Measurements from ENCODE around the gene SCAP. TPM values are rescaled to one million over a fixed set of nuclear protein-coding genes. Genes with fewer than 3 reads are reported as not detected.

Gene SCAP
- total and polyA plus RNA-seq, 2 donors (not counting 1 experiment from before 2014, with no cell fraction given): 55.8 to 113 TPM

GRCh38 chr3:47452453-47453215, 23.1 kb downstream of the SCAP start:
- Histone ChIP-seq H3K36me3 (replicated peaks in 1 of 2; ENCODE audit: control extremely low read depth in 1 of 2, control insufficient read depth in 1 of 2, extremely low read depth in 1 of 2, insufficient read depth in 2 of 2, low read length in 1 of 2) (no peaks in the 10 kb centered on the region), H3K4me1 (ENCODE audit: control insufficient read depth in 2 of 2, insufficient read depth in 2 of 2, low read length in 2 of 2) (no peaks in the 10 kb centered on the region), H2AFZ (ENCODE audit: insufficient read depth, low read depth, low read length, poor library complexity, severe bottlenecking) (no peak overlapping the region), H3K4me3 (ENCODE audit: control extremely low read depth in 1 of 5, extremely low read depth in 1 of 5, insufficient read depth in 1 of 5, low read depth in 2 of 5, low read length in 4 of 5) (no peak overlapping the region), H3K27ac (ENCODE audit: low read length in 2 of 2) (no peak overlapping the region), H3K79me2 (ENCODE audit: control insufficient read depth, insufficient read depth, low read length) (peaks cover 93% of the 10 kb centered on the region), H3K9ac (ENCODE audit: low read length) (no peak overlapping the region), H4K20me1 (ENCODE audit: control insufficient read depth, insufficient read depth, low read length, poor library complexity, severe bottlenecking) (peaks cover 52% of the 10 kb centered on the region), H3K27me3 (replicated peaks in 1 of 4; ENCODE audit: control extremely low read depth in 1 of 4, control insufficient read depth in 3 of 4, insufficient read depth in 4 of 4, low read length in 3 of 4) (no peaks in the 10 kb centered on the region), H3K9me3 (ENCODE audit: control extremely low read depth in 1 of 3, control insufficient read depth in 2 of 3, insufficient read depth in 1 of 3, low read length in 2 of 3) (peaks cover 0 to under 1% (median 0%) of the 10 kb centered on the region in 3 donors), H3K4me2 (replicated peaks; ENCODE audit: low read depth, low read length, poor library complexity, severe bottlenecking) (no peak overlapping the region)
- ATAC-seq (ENCODE audit: low read depth): no peak
- intact Hi-C loops (cut with micrococcal nuclease): no loop called here
- Mint-ChIP-seq H3K9me3 (ENCODE audit: insufficient read depth) (no peaks in the 10 kb centered on the region), H3K27me3 (no peaks in the 10 kb centered on the region), H3K4me1 (peaks cover 19% of the 10 kb centered on the region), H3K4me3 (no peak overlapping the region), H3K27ac (no peak overlapping the region)
- ChIA-PET CTCF (interaction anchor here (0.6 kb wide), 1 partner anchor 309 kb away, joined by 3 read pairs; no protein-coding TSS in a partner anchor), POLR2A (no interaction called here)
- no peak for DNase-seq
- 95% methylated on average over 3 of the region's 4 CpGs for WGBS (ENCODE audit: insufficient coverage)
- TF ChIP-seq CTCF (IDR thresholded peaks at IDR 0.05) (no peak), EZH2 (IDR thresholded peaks at IDR 0.05; ENCODE audit: borderline replicate concordance, insufficient read depth, low read depth, low read length, poor library complexity, severe bottlenecking) (no peak)

- CTCF ChIA-PET: no interaction called here
- peaks cover 47% of the 10 kb centered on the region for H3K79me2 ChIP-seq (ENCODE audit: control insufficient read depth, insufficient read depth, low read length)
- DNase-seq: no peak
Observed at GRCh38 chr3:47444103-47444502, 31.6 kb downstream of the SCAP start.

More at GRCh38 chr3:47444103-47444502, 31.6 kb downstream of the SCAP start:
- POLR2A ChIA-PET: no interaction called here
- no peak overlapping the region for H3K4me3 Mint-ChIP-seq
- intact Hi-C loops (cut with micrococcal nuclease): no loop called here
- peaks cover 24% of the 10 kb centered on the region for H4K20me1 ChIP-seq (ENCODE audit: control insufficient read depth, insufficient read depth, low read length, poor library complexity, severe bottlenecking)
- no peak overlapping the region for H3K27ac ChIP-seq (ENCODE audit: low read length in 2 of 2)
- H3K9ac ChIP-seq (ENCODE audit: low read length): no peak overlapping the region
- no peaks in the 10 kb centered on the region for H3K27me3 Mint-ChIP-seq
- H2AFZ ChIP-seq (ENCODE audit: insufficient read depth, low read depth, low read length, poor library complexity, severe bottlenecking): no peak overlapping the region
- H3K4me2 ChIP-seq (replicated peaks; ENCODE audit: low read depth, low read length, poor library complexity, severe bottlenecking): no peak overlapping the region
- peaks cover 0 to 5% (median 0%) of the 10 kb centered on the region in 3 donors for H3K9me3 ChIP-seq (ENCODE audit: control extremely low read depth in 1 of 3, control insufficient read depth in 2 of 3, insufficient read depth in 1 of 3, low read length in 2 of 3)
- H3K4me3 ChIP-seq (ENCODE audit: control extremely low read depth in 1 of 5, extremely low read depth in 1 of 5, insufficient read depth in 1 of 5, low read depth in 2 of 5, low read length in 4 of 5): no peak overlapping the region
- H3K36me3 ChIP-seq (replicated peaks in 1 of 2; ENCODE audit: control extremely low read depth in 1 of 2, control insufficient read depth in 1 of 2, extremely low read depth in 1 of 2, insufficient read depth in 2 of 2, low read length in 1 of 2): peaks cover 0 to 36% of the 10 kb centered on the region in 2 experiments
- no peaks in the 10 kb centered on the region for H3K27me3 ChIP-seq (replicated peaks in 1 of 4; ENCODE audit: control extremely low read depth in 1 of 4, control insufficient read depth in 3 of 4, insufficient read depth in 4 of 4, low read length in 3 of 4)
- no peaks in the 10 kb centered on the region for H3K4me1 ChIP-seq (ENCODE audit: control insufficient read depth in 2 of 2, insufficient read depth in 2 of 2, low read length in 2 of 2)
- no peak for ATAC-seq (ENCODE audit: low read depth)
- 97% methylated on average over 5 of the region's 5 CpGs for WGBS (ENCODE audit: insufficient coverage)
- no peak overlapping the region for H3K27ac Mint-ChIP-seq
- H3K9me3 Mint-ChIP-seq (ENCODE audit: insufficient read depth): no peaks in the 10 kb centered on the region
- TF ChIP-seq EZH2 (IDR thresholded peaks at IDR 0.05; ENCODE audit: borderline replicate concordance, insufficient read depth, low read depth, low read length, poor library complexity, severe bottlenecking): no peak
- TF ChIP-seq CTCF (IDR thresholded peaks at IDR 0.05): no peak
- peaks cover 3% of the 10 kb centered on the region for H3K4me1 Mint-ChIP-seq

All from B cell (primary cell).